Cortex of kidney (tissue), 1 donor: Measurements from ENCODE around the gene PAPSS2.
"Not testable (repeated sequence)": the region's sequence is repeated elsewhere in the genome, so short reads cannot be mapped to it uniquely, and the experiment has no call there.

ENCODE experiments used
- DNase-seq: peaks from one replicate; lab custom pipeline; 2025; lab: John Stamatoyannopoulos, UW

PAPSS2 gene

GRCh38 chr10:87642988-87643387, 16.7 kb upstream of the PAPSS2 start:
- no peak for DNase-seq

- DNase-seq, result no peak
Observed at GRCh38 chr10:87643920-87644319, 15.8 kb upstream of the PAPSS2 start.

GRCh38 chr10:87644500-87644899, 15.2 kb upstream of the PAPSS2 start:
- DNase-seq, result not testable (repeated sequence)

GRCh38 chr10:87646192-87646909, 13.3 kb upstream of the PAPSS2 start:
- no peak for DNase-seq

- DNase-seq, result no peak
Observed at GRCh38 chr10:87646935-87647334, 12.7 kb upstream of the PAPSS2 start.

GRCh38 chr10:87650838-87651589, 8.7 kb upstream of the PAPSS2 start:
- DNase-seq, result no peak

- no peak for DNase-seq
Observed at GRCh38 chr10:87651801-87652200, 7.9 kb upstream of the PAPSS2 start.

GRCh38 chr10:87652261-87652660, 7.4 kb upstream of the PAPSS2 start:
- no peak for DNase-seq

- DNase-seq, result no peak
Observed at GRCh38 chr10:87654212-87654611, 5.5 kb upstream of the PAPSS2 start.

GRCh38 chr10:87656431-87657072, 3.1 kb upstream of the PAPSS2 start:
- DNase-seq, result no peak

- no peak for DNase-seq
Observed at GRCh38 chr10:87657371-87657770, 2.3 kb upstream of the PAPSS2 start.

- DNase-seq, result no peak
Observed at GRCh38 chr10:87658321-87658795, 1.3 kb upstream of the PAPSS2 start.

- DNase-seq, result no peak
Observed at GRCh38 chr10:87658858-87659555, 671 bp upstream of the PAPSS2 start.

GRCh38 chr10:87660484-87661133, 931 bp downstream of the PAPSS2 start:
- no peak for DNase-seq

GRCh38 chr10:87661861-87662785, 2.4 kb downstream of the PAPSS2 start:
- DNase-seq, result no peak

- no peak for DNase-seq
Observed at GRCh38 chr10:87664276-87664701, 4.6 kb downstream of the PAPSS2 start.

- DNase-seq, result no peak
Observed at GRCh38 chr10:87667493-87667892, 7.8 kb downstream of the PAPSS2 start.

GRCh38 chr10:87668324-87669074, 8.8 kb downstream of the PAPSS2 start:
- no peak for DNase-seq

GRCh38 chr10:87669752-87670151, 10.1 kb downstream of the PAPSS2 start:
- DNase-seq, result no peak

- no peak for DNase-seq
Observed at GRCh38 chr10:87670586-87670985, 10.9 kb downstream of the PAPSS2 start.
